Natural killer cell (primary cell): ENCODE data around the gene PTPN12. TPM values are rescaled to one million over a fixed set of nuclear protein-coding genes. Genes with fewer than 3 reads are reported as not detected.

ENCODE experiments used
- ATAC-seq, 3 donors: fragments of 150-1000 bp in 2 of 3; fragments of 200-7000 bp in 1 of 3; cut with Tn5 transposase; 1 replicate in 1 of 3; 2 replicates in 2 of 3; pipeline ENCODE4 v1.10.0; 2021; ENCODE audit warnings: mild to moderate bottlenecking in 2 of 3, moderate library complexity in 2 of 3
- DNase-seq, 2 donors: peaks; one replicate each; pipeline versions ENCODE4 v3.0.0 to v3.0.0-alpha.2; 2013 to 2021; ENCODE audit warnings: mixed read lengths in 1 of 2
- H3K27ac ChIP-seq: one replicate; pipeline ENCODE4 v1.5.1; 2013; ENCODE audit warnings: mild to moderate bottlenecking, low read length
- H3K27me3 ChIP-seq: one replicate; pipeline ENCODE4 v1.6.1; 2013; ENCODE audit warnings: low read length; ENCODE audit not compliant: control insufficient read depth, insufficient read depth
- H3K36me3 ChIP-seq: one replicate; pipeline ENCODE4 v1.6.1; 2013; ENCODE audit warnings: low read length; ENCODE audit not compliant: control insufficient read depth, insufficient read depth
- H3K4me1 ChIP-seq: one replicate; pipeline ENCODE4 v1.6.1; 2013; ENCODE audit warnings: low read length; ENCODE audit not compliant: control insufficient read depth, insufficient read depth
- H3K4me3 ChIP-seq: one replicate; pipeline ENCODE4 v1.5.1; 2013; ENCODE audit warnings: low read length
- H3K9me3 ChIP-seq: one replicate; pipeline ENCODE4 v1.6.1; 2013; ENCODE audit warnings: low read length; ENCODE audit not compliant: control insufficient read depth, insufficient read depth
- H3K27ac Mint-ChIP-seq, 2 donors: one replicate each; pipeline ENCODE4 v1.8.0; 2022; ENCODE audit warnings: mild to moderate bottlenecking in 2 of 2, mixed read lengths in 2 of 2, moderate library complexity in 1 of 2
- H3K27me3 Mint-ChIP-seq, 2 donors: one replicate each; pipeline ENCODE4 v1.8.0; 2022; ENCODE audit warnings: low read depth in 2 of 2, mixed read lengths in 2 of 2
- H3K36me3 Mint-ChIP-seq: one replicate; pipeline ENCODE4 v1.8.0; 2022; ENCODE audit warnings: mixed read lengths
- H3K4me1 Mint-ChIP-seq, 2 donors: one replicate each; pipeline ENCODE4 v1.8.0; 2022; ENCODE audit warnings: mixed read lengths in 2 of 2
- H3K4me3 Mint-ChIP-seq: one replicate; pipeline ENCODE4 v1.8.0; 2022; ENCODE audit warnings: mild to moderate bottlenecking, moderate library complexity, mixed read lengths
- H3K9me3 Mint-ChIP-seq, 2 donors: one replicate each; pipeline ENCODE4 v1.8.0; 2022; ENCODE audit warnings: mixed read lengths in 2 of 2
- WGBS: methylation state at CpG from one replicate; pipeline ENCODE4 v1.1.7; 2013; ENCODE audit warnings: missing lambda C conversion rate; ENCODE audit not compliant: insufficient coverage; 5-methylcytosine and 5-hydroxymethylcytosine counted together
- intact Hi-C: fragments of 100-400 bp; cut with micrococcal nuclease; formaldehyde crosslinking; loops from one replicate; pipeline ENCODE4 v1.14.2; 2022
- total RNA-seq, 4 donors: library from RNA; stranded (reverse); fragments of 120-200 nt in 1 of 4; gene quantifications; one replicate each; pipeline versions ENCODE4 v1.2.3 to v1.2.4, GENCODE V29; 2013 to 2022
- TF ChIP-seq, protein P1 (sequence below): fragments of 200-600 bp; IDR thresholded peaks from one replicate; pipeline ENCODE4 v1.8.0; 2022; ENCODE audit warnings: antibody characterized with exemption

The PTPN12 gene
- total RNA-seq, 3 donors from 2014 or later (not counting 1 experiment from before 2014, with no cell fraction given), result 261 to 396 (median 263) TPM

DNA sequence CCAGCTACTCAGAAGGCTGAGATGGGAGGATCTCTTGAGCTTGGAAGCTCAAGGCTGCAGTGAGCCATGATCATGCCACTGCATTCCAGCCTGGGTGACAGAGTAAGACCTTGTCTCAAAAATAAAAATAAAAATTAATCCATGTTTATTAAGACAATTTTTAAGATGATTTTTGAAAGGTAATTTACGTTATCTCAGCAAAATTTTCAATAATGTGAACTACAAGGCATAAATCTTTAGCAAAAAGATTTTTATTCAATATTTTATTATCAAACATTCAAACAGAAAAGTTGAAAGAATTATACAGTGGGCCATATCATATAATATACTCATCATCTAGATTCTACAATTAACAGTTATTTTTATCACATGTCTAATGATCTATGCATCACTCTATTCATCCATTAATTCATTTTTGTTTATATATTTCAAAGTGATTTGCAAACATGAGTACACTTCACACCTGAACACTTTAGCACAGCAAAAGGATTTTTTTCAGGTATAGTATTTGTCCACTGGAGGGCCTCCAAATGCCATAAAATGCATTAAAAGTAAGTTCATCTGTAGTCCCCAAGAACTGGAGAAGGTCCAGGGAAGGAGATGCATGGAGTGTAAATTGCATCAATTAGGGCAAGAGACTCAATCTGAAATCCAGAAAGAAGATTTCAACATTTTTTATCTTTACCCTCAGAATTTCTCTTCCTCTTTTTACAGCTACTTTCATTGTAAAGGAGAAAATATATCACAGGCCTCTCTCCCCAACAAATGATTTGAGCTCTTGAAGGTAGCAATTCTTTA is 120.5 kb downstream of the PTPN12 start:
- no peak overlapping the region for H3K4me3 ChIP-seq
- intact Hi-C loops, result loop anchor here (1.0 kb wide), 1 partner anchor 102 kb away; no protein-coding TSS in a partner anchor
- peaks cover 37% of the 10 kb centered on the region for H3K36me3 ChIP-seq
- H3K4me3 Mint-ChIP-seq, result no peak overlapping the region
- H3K27me3 Mint-ChIP-seq, result no peaks in the 10 kb centered on the region
- DNase-seq (peak in 1 of 2 donors; percentile 68), ATAC-seq (peak in 2 of 3 donors; percentile 50 to 53)
- no CpG with 5 or more reads among the region's 1 CpG for WGBS
- no peaks in the 10 kb centered on the region for H3K4me1 ChIP-seq
- H3K9me3 Mint-ChIP-seq, result no peaks in the 10 kb centered on the region
- no peaks in the 10 kb centered on the region for H3K9me3 ChIP-seq
- H3K27ac ChIP-seq, result no peak overlapping the region
- H3K4me1 Mint-ChIP-seq, result peaks cover 2 to 6% of the 10 kb centered on the region in 2 donors
- peak overlapping the region in 1 of 2 donors; percentile 74 for H3K27ac Mint-ChIP-seq
- peaks cover 7% of the 10 kb centered on the region for H3K36me3 Mint-ChIP-seq
- H3K27me3 ChIP-seq, result no peaks in the 10 kb centered on the region
- TF ChIP-seq, protein P1, sequence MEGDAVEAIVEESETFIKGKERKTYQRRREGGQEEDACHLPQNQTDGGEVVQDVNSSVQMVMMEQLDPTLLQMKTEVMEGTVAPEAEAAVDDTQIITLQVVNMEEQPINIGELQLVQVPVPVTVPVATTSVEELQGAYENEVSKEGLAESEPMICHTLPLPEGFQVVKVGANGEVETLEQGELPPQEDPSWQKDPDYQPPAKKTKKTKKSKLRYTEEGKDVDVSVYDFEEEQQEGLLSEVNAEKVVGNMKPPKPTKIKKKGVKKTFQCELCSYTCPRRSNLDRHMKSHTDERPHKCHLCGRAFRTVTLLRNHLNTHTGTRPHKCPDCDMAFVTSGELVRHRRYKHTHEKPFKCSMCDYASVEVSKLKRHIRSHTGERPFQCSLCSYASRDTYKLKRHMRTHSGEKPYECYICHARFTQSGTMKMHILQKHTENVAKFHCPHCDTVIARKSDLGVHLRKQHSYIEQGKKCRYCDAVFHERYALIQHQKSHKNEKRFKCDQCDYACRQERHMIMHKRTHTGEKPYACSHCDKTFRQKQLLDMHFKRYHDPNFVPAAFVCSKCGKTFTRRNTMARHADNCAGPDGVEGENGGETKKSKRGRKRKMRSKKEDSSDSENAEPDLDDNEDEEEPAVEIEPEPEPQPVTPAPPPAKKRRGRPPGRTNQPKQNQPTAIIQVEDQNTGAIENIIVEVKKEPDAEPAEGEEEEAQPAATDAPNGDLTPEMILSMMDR, result peak; percentile 54

DNA sequence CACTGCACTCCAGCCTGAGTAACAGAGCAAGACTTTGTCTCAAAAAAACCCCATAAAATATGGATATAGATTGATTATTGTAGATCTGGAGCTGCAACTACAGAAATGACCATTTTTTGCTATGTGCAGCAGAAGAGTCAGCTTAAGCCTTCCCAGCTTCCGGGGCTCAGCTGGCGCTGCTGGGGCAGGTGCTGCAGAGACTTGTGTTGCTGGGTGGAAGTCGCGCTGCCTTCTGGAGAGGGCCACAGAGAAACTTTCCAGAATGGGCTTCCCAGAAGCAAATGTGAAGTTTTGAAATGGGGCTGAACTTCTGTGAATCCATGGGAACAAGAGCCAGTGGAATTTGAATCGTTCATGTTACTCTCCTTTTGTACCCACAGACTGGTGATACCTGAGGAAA is 121.8 kb downstream of the PTPN12 start:
- Histone ChIP-seq H3K27me3 (no peaks in the 10 kb centered on the region), H3K4me1 (no peaks in the 10 kb centered on the region), H3K27ac (no peak overlapping the region), H3K36me3 (peaks cover 31% of the 10 kb centered on the region), H3K9me3 (no peaks in the 10 kb centered on the region), H3K4me3 (no peak overlapping the region)
- Mint-ChIP-seq H3K9me3 (no peaks in the 10 kb centered on the region), H3K4me3 (no peak overlapping the region), H3K27me3 (no peaks in the 10 kb centered on the region), H3K36me3 (peaks cover 7% of the 10 kb centered on the region), H3K4me1 (peaks cover 6% of the 10 kb centered on the region in 2 donors), H3K27ac (peak overlapping the region in 1 of 2 donors; percentile 74)
- TF ChIP-seq, protein P1, result no peak
- no peak for ATAC-seq
- DNase-seq, result no peak
- WGBS, result 94% methylated on average over 5 of the region's 5 CpGs
- intact Hi-C loops, result no loop called here

DNA sequence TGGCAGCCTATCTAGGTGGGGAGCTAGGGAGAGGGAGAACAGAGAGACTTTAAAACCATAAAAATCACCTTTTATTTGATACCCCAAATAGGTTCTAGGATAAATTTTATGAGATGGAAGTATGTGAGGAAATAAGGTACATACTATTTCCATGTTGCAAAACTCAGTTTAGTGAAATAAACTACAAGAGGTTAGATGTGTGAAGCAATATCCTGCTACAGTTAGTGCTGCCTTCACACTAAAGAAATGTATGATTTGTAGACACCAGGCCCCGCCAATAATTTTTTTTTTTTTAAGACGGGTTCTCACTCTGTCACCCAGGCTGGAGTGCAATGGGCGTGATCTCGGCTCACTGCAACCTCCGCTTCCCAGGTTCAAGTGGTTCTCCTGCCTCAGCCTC is 124.7 kb downstream of the PTPN12 start:
- Histone ChIP-seq H3K4me3 (no peak overlapping the region), H3K4me1 (no peaks in the 10 kb centered on the region), H3K27me3 (no peaks in the 10 kb centered on the region), H3K27ac (no peak overlapping the region), H3K36me3 (peaks cover 13% of the 10 kb centered on the region), H3K9me3 (no peaks in the 10 kb centered on the region)
- DNase-seq, result no peak
- ATAC-seq, result no peak
- Mint-ChIP-seq H3K27ac (no peak overlapping the region), H3K36me3 (no peaks in the 10 kb centered on the region), H3K9me3 (no peaks in the 10 kb centered on the region), H3K27me3 (no peaks in the 10 kb centered on the region), H3K4me1 (peaks cover 0 to 6% of the 10 kb centered on the region in 2 donors), H3K4me3 (no peak overlapping the region)
- TF ChIP-seq, protein P1, result no peak
- 91% methylated on average over 5 of the region's 5 CpGs for WGBS
- intact Hi-C loops, result no loop called here
